Activated T-helper 2 cell treated with anti-CD3 and anti-CD28 coated beads, Interferon-gamma antibody, Interleukin-2, Interleukin-4, amounts not matched to agents 10 μg/mL and 5 μg/mL and 100 μg/mL, durations not matched to agents 14 hours and 24 hours and 36 hours (primary cell): Measurements from ENCODE around the gene CNN3. TPM values are rescaled to one million over a fixed set of nuclear protein-coding genes. Genes with fewer than 3 reads are reported as not detected.

Experiments used
- DNase-seq: peaks from one replicate; pipeline ENCODE4 v3.0.0; 2021; ENCODE audit warnings: low spot score
- H3K27ac Mint-ChIP-seq: one replicate; pipeline ENCODE4 v1.8.0; 2021; ENCODE audit warnings: mixed read lengths
- H3K27me3 Mint-ChIP-seq: one replicate; pipeline ENCODE4 v1.8.0; 2021; ENCODE audit warnings: low read depth, mixed read lengths
- H3K36me3 Mint-ChIP-seq: one replicate; pipeline ENCODE4 v1.8.0; 2021; ENCODE audit warnings: low read depth, mixed read lengths
- H3K4me1 Mint-ChIP-seq: one replicate; pipeline ENCODE4 v1.8.0; 2021; ENCODE audit warnings: low read depth, mixed read lengths
- H3K4me3 Mint-ChIP-seq: one replicate; pipeline ENCODE4 v1.8.0; 2021; ENCODE audit warnings: low read depth, mild to moderate bottlenecking, moderate library complexity, mixed read lengths
- H3K9me3 Mint-ChIP-seq: one replicate; pipeline ENCODE4 v1.8.0; 2021; ENCODE audit warnings: mixed read lengths
- intact Hi-C: fragments of 100-400 bp; cut with micrococcal nuclease; formaldehyde crosslinking; loops from one replicate; pipeline ENCODE4 v1.15.1; 2023
- total RNA-seq: library from RNA; stranded (reverse); gene quantifications from 2 replicates; pipeline ENCODE4 v1.2.3, GENCODE V29; 2022

CNN3 gene
- total RNA-seq, 1 donor from 2014 or later = 2.6 TPM

DNA sequence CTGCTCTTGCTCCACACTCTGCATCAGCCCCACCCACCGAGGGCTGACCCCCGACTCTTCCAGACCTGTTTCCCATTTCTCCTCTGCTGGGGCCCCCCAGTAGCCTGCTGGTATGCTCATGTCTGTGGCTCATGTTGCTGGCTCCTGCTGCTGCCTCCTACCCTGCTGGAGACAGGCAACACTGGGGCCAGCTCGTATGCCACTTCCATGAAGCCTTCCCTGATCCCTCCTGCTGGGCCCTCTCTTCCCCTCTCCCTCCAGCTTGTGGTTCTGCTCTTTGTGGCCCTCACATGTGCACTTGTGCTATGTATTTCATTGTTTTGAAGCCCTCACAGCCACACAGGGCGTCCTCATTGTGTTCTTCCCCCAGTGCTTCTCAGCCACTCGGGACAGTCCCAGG lies 40.5 kb downstream of the CNN3 start:
- intact Hi-C loops = no loop called here
- DNase-seq = no peak
- Mint-ChIP-seq H3K36me3 (no peaks in the 10 kb centered on the region), H3K9me3 (no peaks in the 10 kb centered on the region), H3K4me3 (no peak overlapping the region), H3K4me1 (peaks cover 5% of the 10 kb centered on the region), H3K27me3 (no peaks in the 10 kb centered on the region), H3K27ac (no peak overlapping the region)

DNA sequence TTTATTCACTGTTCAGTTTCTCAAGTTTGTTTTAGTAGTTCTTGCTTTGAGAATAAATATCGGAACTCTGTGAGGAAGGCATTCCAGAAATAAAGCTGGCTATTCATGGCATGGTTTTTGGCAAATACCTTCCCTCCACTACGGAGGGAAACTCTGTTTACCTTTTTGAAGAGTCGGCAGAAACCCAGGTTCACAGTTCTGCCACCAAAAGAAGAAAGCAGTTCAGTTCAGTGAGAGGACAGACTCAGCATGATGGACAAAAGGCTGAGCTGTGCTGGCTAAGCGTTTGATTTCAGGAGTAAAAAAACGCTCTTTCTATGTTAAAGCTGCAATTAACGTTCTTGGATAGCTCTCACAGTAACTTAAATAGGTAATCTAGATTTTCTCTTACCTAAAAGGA lies 42.4 kb downstream of the CNN3 start:
- Mint-ChIP-seq H3K4me1 (peaks cover 5% of the 10 kb centered on the region), H3K27ac (no peak overlapping the region), H3K36me3 (no peaks in the 10 kb centered on the region), H3K9me3 (no peaks in the 10 kb centered on the region), H3K4me3 (no peak overlapping the region), H3K27me3 (no peaks in the 10 kb centered on the region)
- intact Hi-C loops = no loop called here
- DNase-seq = no peak

DNA sequence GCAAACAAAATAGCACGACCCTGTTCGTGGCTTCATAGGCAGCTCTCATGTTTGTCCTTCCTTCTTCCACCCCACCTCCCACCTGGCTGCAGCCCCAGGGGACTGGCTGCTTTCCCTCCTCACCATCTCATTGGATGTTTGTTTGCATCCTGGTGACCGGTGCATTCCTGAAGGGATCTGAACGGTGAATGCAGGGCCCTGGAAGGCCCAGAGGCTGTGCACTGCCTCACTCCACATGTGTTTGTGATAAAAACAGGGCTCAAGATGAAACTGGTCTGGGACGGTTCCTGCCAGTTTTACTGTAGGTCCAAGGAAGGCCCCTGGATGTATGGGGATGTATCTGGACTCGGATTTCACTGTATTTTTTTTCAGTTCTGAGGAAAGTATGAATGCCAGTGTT lies 42.8 kb downstream of the CNN3 start:
- no peak overlapping the region for H3K4me3 Mint-ChIP-seq
- intact Hi-C loops = no loop called here
- H3K27ac Mint-ChIP-seq = no peak overlapping the region

DNA sequence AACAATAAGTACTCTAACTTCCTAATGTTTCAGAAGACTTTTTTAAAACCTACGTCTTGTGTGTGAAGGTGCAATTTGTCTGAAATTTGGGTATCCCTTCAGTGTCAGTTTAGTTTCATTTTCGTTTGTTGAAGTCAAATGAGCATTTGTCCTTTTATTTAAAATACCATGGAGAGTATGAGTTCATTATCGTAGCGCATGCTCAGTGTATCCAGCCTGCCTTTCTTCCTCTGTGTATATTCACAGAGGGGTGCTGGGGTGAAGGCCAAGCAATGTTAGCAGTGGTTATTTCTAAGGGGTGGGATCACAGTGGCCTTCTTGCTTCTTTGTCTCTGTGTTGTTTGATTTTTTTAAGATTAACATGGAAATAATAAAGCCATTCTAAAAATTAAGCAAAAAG lies 43.2 kb downstream of the CNN3 start:
- peaks cover 5% of the 10 kb centered on the region for H3K4me1 Mint-ChIP-seq
- H3K27ac Mint-ChIP-seq = peak overlapping the region; percentile 34
- intact Hi-C loops = no loop called here
- no peaks in the 10 kb centered on the region for H3K27me3 Mint-ChIP-seq
- no peaks in the 10 kb centered on the region for H3K36me3 Mint-ChIP-seq
- no peaks in the 10 kb centered on the region for H3K9me3 Mint-ChIP-seq
- no peak for DNase-seq
- H3K4me3 Mint-ChIP-seq = no peak overlapping the region

More for the DNA sequence above, 42.8 kb downstream of the CNN3 start:
- DNase-seq = no peak
- Mint-ChIP-seq H3K4me1 (peaks cover 5% of the 10 kb centered on the region), H3K9me3 (no peaks in the 10 kb centered on the region), H3K36me3 (no peaks in the 10 kb centered on the region), H3K27me3 (no peaks in the 10 kb centered on the region)

DNA sequence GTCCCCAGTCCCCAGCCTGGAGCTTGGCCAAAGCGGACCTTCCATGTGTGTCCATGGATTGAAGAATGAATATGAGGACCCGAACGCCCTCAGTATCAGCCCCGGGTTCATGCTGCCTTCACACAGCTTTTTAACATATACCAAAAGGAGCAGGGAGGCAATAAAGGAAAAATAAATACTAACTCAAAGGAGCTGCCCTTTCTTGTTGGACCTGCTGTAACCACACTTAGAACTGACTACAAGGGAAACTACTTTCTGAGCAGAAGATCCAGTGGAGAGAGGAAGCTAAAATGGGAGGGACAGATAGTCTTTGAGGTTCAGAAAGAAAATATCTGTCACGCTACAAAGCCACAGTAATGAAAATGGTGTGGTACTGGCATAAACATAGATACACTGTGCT lies 48.6 kb downstream of the CNN3 start:
- H3K27ac Mint-ChIP-seq = no peak overlapping the region
- DNase-seq = no peak
- H3K4me1 Mint-ChIP-seq = peaks cover 6% of the 10 kb centered on the region
- intact Hi-C loops = no loop called here
- H3K27me3 Mint-ChIP-seq = no peaks in the 10 kb centered on the region
- no peaks in the 10 kb centered on the region for H3K9me3 Mint-ChIP-seq
- H3K4me3 Mint-ChIP-seq = no peak overlapping the region
- no peaks in the 10 kb centered on the region for H3K36me3 Mint-ChIP-seq

DNA sequence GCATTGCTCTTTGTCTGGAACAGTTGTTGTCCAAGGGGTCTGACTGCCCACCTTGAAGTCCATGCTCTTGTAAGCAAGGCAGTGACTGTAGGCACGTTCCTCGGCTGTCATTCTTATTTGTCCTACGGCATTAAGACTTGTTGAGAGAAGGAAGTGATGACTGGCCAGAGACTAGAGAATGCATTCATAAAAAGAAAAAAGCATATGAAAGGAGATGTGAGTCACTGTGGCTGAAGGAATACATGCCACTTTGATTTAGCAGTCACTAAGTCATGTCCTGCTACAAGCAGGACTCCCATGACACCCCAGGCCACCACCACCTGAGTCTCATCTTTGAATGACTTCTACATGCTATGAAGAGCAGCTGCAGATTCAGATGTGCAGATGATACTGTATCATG lies 50.5 kb downstream of the CNN3 start:
- no peak overlapping the region for H3K4me3 Mint-ChIP-seq
- H3K27me3 Mint-ChIP-seq = no peaks in the 10 kb centered on the region
- peaks cover 6% of the 10 kb centered on the region for H3K4me1 Mint-ChIP-seq
- intact Hi-C loops = no loop called here
- H3K9me3 Mint-ChIP-seq = no peaks in the 10 kb centered on the region
- DNase-seq = no peak
- H3K27ac Mint-ChIP-seq = no peak overlapping the region
- H3K36me3 Mint-ChIP-seq = no peaks in the 10 kb centered on the region

- no peak overlapping the region for H3K4me3 Mint-ChIP-seq
- no peak for DNase-seq
- H3K36me3 Mint-ChIP-seq = no peaks in the 10 kb centered on the region
- H3K27ac Mint-ChIP-seq = no peak overlapping the region
- intact Hi-C loops = no loop called here
- peaks cover 6% of the 10 kb centered on the region for H3K4me1 Mint-ChIP-seq
- H3K9me3 Mint-ChIP-seq = no peaks in the 10 kb centered on the region
- no peaks in the 10 kb centered on the region for H3K27me3 Mint-ChIP-seq
Observed at GRCh38 chr1:94875794-94876193, 51.1 kb downstream of the CNN3 start.

GRCh38 chr1:94874423-94874822 lies 52.5 kb downstream of the CNN3 start:
- Mint-ChIP-seq H3K27me3 (no peaks in the 10 kb centered on the region), H3K4me3 (no peak overlapping the region), H3K36me3 (no peaks in the 10 kb centered on the region), H3K27ac (no peak overlapping the region), H3K4me1 (peaks cover 6% of the 10 kb centered on the region), H3K9me3 (no peaks in the 10 kb centered on the region)
- intact Hi-C loops = no loop called here
- no peak for DNase-seq

DNA sequence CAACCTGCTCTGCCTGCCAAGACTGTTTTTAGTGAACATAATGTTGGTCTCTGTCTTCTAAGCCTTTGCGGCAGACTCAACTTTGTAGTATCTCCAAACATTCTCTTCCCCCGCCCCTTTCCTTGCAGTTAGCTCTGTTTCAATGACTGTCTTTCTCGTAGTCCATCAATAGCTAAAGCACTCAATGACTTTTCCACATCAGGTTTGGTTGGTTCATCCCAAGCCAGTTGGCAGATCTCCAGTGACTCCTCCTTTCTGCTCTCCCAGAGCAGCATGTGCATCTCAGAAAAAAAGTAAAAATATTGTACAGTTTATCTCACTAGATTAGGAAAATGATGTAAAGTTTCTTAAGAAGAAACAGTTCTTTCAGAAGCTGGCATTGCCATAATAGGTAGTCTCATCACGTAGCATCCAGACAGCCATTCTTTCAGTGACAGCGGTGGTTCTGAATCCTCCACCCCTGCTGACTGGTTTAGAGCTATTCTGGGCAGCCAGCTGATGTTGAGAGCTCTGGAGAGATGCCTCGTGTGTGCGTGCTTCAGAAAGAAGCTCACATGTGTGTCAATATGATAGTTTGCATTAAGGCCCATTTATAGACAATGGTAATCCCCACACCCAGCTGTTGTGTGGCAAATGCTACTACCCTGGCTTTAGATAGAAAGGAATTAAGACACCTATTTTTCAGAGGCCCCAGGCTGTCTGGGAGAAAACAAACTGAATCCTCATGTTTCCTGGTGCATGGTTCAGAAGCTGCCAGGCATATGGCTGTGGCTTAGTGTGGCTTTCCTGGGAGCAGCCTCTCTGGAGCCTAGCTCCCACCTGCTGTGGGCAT lies 53.2 kb downstream of the CNN3 start:
- Mint-ChIP-seq H3K4me1 (peaks cover 6% of the 10 kb centered on the region), H3K9me3 (no peaks in the 10 kb centered on the region), H3K36me3 (no peaks in the 10 kb centered on the region), H3K4me3 (no peak overlapping the region), H3K27ac (no peak overlapping the region), H3K27me3 (peaks cover 4% of the 10 kb centered on the region)
- intact Hi-C loops = no loop called here
- DNase-seq = no peak

DNA sequence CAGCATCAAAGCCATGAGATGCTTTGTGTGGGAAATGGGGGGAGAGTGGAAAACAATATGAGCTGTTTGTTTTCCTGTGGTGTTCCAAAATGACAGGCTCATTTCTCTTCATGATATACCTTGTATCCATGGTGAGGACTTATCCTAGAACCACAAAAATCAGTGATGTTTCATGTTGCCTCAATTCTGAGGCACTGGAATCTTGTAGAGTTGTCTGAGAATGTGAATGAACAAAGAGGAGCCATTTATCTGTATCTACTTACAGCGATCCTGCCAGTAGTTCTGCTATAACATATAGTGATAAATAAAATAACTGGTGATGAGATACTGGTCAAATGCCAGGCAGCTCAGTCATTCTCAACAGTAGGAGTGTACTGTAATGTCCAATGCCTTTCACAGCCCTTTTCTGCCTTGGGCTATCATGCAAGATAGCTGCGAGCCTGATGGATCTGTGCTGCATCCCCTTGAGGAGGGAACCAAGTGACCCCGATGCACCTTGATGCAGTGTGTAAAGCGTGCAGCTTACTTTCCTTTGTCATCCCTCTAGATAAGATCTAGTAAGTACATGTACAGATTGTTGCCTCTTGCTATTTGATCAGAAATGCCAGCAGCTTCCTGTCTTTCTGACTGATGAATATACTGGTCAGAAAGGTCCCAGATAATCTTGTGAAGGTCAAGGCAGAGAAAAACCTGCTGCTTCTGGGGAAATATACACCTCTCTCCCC lies 54.0 kb downstream of the CNN3 start:
- Mint-ChIP-seq H3K27me3 (peaks cover 4% of the 10 kb centered on the region), H3K4me3 (no peak overlapping the region), H3K27ac (no peak overlapping the region), H3K36me3 (no peaks in the 10 kb centered on the region), H3K9me3 (no peaks in the 10 kb centered on the region), H3K4me1 (peaks cover 6% of the 10 kb centered on the region)
- DNase-seq = no peak
- intact Hi-C loops = no loop called here

DNA sequence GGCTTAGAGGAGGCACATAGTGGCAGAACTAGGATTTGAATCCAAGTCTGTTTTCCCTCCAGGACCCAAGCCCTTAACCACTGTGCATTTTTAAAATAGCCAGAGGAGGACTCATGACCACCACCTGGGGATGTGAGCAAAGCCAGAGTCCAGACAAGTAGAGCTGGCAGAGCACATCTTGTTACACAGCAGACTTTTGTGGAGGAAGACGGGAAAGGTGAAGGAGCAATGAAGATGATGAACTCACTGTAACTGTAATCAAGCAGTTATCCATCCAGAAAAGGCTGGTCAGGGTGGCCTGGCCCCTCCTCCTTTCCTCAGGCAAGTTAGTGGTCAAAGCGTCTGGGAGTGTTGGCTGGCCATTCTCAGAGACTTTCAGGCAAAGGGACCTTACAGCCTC lies 55.9 kb downstream of the CNN3 start:
- intact Hi-C loops = no loop called here
- peaks cover 4% of the 10 kb centered on the region for H3K4me1 Mint-ChIP-seq
- H3K9me3 Mint-ChIP-seq = no peaks in the 10 kb centered on the region
- no peak overlapping the region for H3K27ac Mint-ChIP-seq
- H3K4me3 Mint-ChIP-seq = no peak overlapping the region
- H3K27me3 Mint-ChIP-seq = peaks cover 8% of the 10 kb centered on the region
- no peak for DNase-seq
- no peaks in the 10 kb centered on the region for H3K36me3 Mint-ChIP-seq

GRCh38 chr1:94866164-94866807 lies 60.6 kb downstream of the CNN3 start:
- Mint-ChIP-seq H3K9me3 (no peaks in the 10 kb centered on the region), H3K4me1 (no peaks in the 10 kb centered on the region), H3K36me3 (no peaks in the 10 kb centered on the region), H3K27ac (no peak overlapping the region), H3K4me3 (no peak overlapping the region), H3K27me3 (peaks cover 8% of the 10 kb centered on the region)
- intact Hi-C loops = no loop called here
- DNase-seq = no peak

DNA sequence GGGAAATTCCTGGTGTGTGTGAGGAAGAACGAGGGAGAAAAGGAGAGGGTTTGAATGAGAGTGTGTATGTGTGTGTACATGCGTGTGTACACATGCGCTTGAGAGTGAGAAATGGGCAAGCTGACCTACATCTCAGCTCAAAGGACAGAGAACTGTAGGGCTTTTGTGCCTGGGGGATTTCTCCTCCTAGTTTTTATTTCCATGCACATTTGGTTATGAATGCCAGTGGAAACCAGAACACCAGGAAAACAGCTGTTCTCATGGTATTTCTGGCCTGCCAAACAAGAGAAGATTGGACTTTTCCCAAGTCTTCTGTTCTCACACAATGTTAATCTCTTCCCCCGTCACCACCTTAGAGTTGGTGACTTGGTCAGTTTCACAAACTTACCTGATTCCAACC lies 61.5 kb downstream of the CNN3 start:
- H3K27ac Mint-ChIP-seq = no peak overlapping the region
- intact Hi-C loops = no loop called here
- H3K27me3 Mint-ChIP-seq = peaks cover 14% of the 10 kb centered on the region
- no peak overlapping the region for H3K4me3 Mint-ChIP-seq
- no peaks in the 10 kb centered on the region for H3K36me3 Mint-ChIP-seq
- H3K4me1 Mint-ChIP-seq = no peaks in the 10 kb centered on the region
- DNase-seq = no peak
- no peaks in the 10 kb centered on the region for H3K9me3 Mint-ChIP-seq
